Activated CD8-positive, alpha-beta T cell treated with anti-CD3 and anti-CD28 coated beads for 36 hours (primary cell): Measurements from ENCODE around the gene ARFIP1. TPM values are rescaled to one million over a fixed set of nuclear protein-coding genes. Genes with fewer than 3 reads are reported as not detected.

Experiments
- ATAC-seq: fragments of 200-7000 bp; cut with Tn5 transposase; one replicate; pipeline ENCODE4 v1.10.0; 2021; ENCODE audit warnings: mild to moderate bottlenecking, moderate library complexity
- CTCF ChIA-PET: fragments of 350-600 bp; sonication (Branson Sonifier 250); formaldehyde crosslinking; loops from one replicate; lab custom pipeline; 2021; ENCODE audit warnings: antibody characterized with exemption; lab: Charles Lee
- POLR2A ChIA-PET: fragments of 350-600 bp; sonication (Branson Sonifier 250); formaldehyde crosslinking; loops from one replicate; lab custom pipeline; 2021; ENCODE audit warnings: antibody characterized with exemption; lab: Charles Lee
- DNase-seq: peaks from one replicate; pipeline ENCODE4 v3.0.0-alpha.2; 2020
- H3K27ac Mint-ChIP-seq: one replicate; pipeline ENCODE4 v1.8.0; 2021; ENCODE audit warnings: mild to moderate bottlenecking, mixed read lengths
- H3K27me3 Mint-ChIP-seq: one replicate; pipeline ENCODE4 v1.8.0; 2021; ENCODE audit warnings: mixed read lengths
- H3K36me3 Mint-ChIP-seq: one replicate; pipeline ENCODE4 v1.8.0; 2021; ENCODE audit warnings: low read depth, mixed read lengths
- H3K4me1 Mint-ChIP-seq: one replicate; pipeline ENCODE4 v1.8.0; 2021; ENCODE audit warnings: low read depth, mixed read lengths
- H3K4me3 Mint-ChIP-seq: one replicate; pipeline ENCODE4 v1.8.0; 2021; ENCODE audit warnings: mild to moderate bottlenecking, moderate library complexity, mixed read lengths
- H3K9me3 Mint-ChIP-seq: one replicate; pipeline ENCODE4 v1.8.0; 2021; ENCODE audit warnings: mixed read lengths
- CTCF ChIP-seq: fragments of 200-600 bp; IDR thresholded peaks from one replicate; pipeline ENCODE4 v1.8.0; 2022; ENCODE audit warnings: antibody characterized with exemption, mild to moderate bottlenecking
- intact Hi-C: fragments of 100-400 bp; cut with micrococcal nuclease; formaldehyde crosslinking; loops from one replicate; pipeline ENCODE4 v1.10.0; 2022
- total RNA-seq, 2 experiments: library from RNA; stranded (reverse); gene quantifications; one replicate each; pipeline ENCODE4 v1.2.3, GENCODE V29; 2021

ARFIP1 gene
- total RNA-seq, 2 experiments from 2014 or later, result 7.2 to 8.9 TPM

- ChIA-PET POLR2A (no interaction called here), CTCF (no interaction called here)
- intact Hi-C loops, result loop anchor here (10.0 kb wide), 1 partner anchor 338 kb away; no protein-coding TSS in a partner anchor
- H3K4me3 Mint-ChIP-seq, result no peak overlapping the region
- H3K27me3 Mint-ChIP-seq, result peaks cover 8% of the 10 kb centered on the region
- ATAC-seq (no peak), DNase-seq (no peak)
- H3K27ac Mint-ChIP-seq, result no peak overlapping the region
- TF ChIP-seq CTCF, result no peak
- H3K36me3 Mint-ChIP-seq, result no peaks in the 10 kb centered on the region
- H3K4me1 Mint-ChIP-seq, result peaks cover 24% of the 10 kb centered on the region
- no peaks in the 10 kb centered on the region for H3K9me3 Mint-ChIP-seq
Observed at GRCh38 chr4:152776352-152776751, 3.4 kb upstream of the ARFIP1 start.

DNA sequence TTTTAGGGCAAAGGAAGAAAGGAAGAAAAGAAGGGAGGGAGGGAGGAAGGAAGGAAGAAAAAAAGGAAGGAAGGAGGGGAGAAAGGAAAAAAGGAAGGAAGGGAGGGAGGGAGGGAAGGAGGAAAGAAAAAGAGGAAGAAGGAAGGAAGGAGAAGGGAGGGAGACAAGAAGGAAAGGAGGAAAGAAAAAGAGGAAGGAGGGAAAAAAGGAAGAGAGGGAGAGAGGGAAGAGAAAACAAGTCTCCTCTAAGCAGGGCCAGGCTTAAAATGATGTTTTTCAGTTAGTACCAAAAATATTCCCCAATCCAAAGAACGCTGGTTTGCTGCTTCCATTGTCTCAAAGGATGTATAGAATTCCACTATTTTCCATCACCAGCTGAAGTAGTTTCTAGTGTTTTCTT, 2.3 kb upstream of the ARFIP1 start:
- H3K27ac Mint-ChIP-seq, result no peak overlapping the region
- CTCF ChIA-PET, result interaction anchor here (0.9 to 2.7 kb wide), 2 partner anchors 10 to 350 kb away, joined by 3 to 14 read pairs; no protein-coding TSS in a partner anchor
- H3K9me3 Mint-ChIP-seq, result no peaks in the 10 kb centered on the region
- POLR2A ChIA-PET, result no interaction called here
- no peak overlapping the region for H3K4me3 Mint-ChIP-seq
- ATAC-seq (no peak), DNase-seq (no peak)
- intact Hi-C loops, result loop anchor here (10.0 kb wide), 1 partner anchor 337 kb away; no protein-coding TSS in a partner anchor
- peaks cover 30% of the 10 kb centered on the region for H3K4me1 Mint-ChIP-seq
- peaks cover 2% of the 10 kb centered on the region for H3K36me3 Mint-ChIP-seq
- H3K27me3 Mint-ChIP-seq, result peaks cover 8% of the 10 kb centered on the region
- no peak for TF ChIP-seq CTCF

DNA sequence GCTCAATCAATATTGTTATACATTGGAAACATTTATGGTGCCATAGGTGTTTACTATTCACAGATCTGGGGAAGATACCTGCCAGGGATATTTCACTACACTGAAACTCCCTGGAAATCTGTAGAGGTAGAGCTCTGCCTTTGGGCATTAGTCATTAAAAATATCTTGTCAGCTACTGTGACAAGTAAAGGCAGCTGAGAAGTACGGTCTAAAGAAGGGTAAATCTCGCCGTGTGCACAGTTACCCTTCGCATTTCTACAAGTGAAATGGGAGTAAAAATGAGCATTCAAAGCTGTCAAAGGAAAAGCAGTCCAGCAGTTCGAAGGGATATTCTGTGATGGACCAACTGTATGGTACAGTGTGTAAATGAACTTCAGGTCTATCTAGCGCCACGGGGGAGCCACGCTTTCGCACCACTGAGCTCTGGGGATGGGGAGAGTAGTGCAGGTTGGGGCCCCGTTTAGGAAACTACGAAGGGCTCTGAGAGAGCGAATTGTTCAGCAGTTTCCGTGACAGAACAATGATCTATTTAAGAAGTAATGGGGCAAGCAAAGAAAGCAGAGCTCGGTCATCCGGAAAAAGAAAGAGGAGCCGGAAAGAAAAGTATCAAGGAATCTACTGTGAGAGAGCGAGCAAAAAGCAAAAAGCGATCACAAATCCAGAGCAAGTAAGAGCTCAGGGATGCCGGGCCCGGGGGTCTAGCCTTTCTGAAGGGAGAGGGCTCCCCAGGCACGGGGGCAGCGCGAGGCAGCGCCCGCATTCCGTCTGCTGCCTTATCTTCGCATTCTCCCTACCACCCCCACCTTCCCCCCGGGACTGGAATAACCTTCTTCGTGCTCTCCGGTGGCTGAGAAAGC, 870 bp upstream of the ARFIP1 start:
- Mint-ChIP-seq H3K4me3 (peak overlapping the region; percentile 97), H3K27ac (peak overlapping the region; percentile 92), H3K4me1 (peaks cover 38% of the 10 kb centered on the region), H3K27me3 (peaks cover 8% of the 10 kb centered on the region), H3K36me3 (peaks cover 2% of the 10 kb centered on the region), H3K9me3 (no peaks in the 10 kb centered on the region)
- ChIA-PET POLR2A (interaction anchor here (0.7 to 1.5 kb wide), 9 partner anchors 11 to 295 kb away, joined by 3 to 5 read pairs (median 3); partner anchors contain the start of gene TMEM154), CTCF (interaction anchor here (0.7 to 3.2 kb wide), 16 partner anchors 11 to 370 kb away, joined by 3 to 17 read pairs (median 3); no protein-coding TSS in a partner anchor)
- DNase-seq (peak; percentile 60), ATAC-seq (peak; percentile 25)
- no peak for TF ChIP-seq CTCF
- intact Hi-C loops, result loop anchor here (10.0 kb wide), 1 partner anchor 336 kb away; no protein-coding TSS in a partner anchor

DNA sequence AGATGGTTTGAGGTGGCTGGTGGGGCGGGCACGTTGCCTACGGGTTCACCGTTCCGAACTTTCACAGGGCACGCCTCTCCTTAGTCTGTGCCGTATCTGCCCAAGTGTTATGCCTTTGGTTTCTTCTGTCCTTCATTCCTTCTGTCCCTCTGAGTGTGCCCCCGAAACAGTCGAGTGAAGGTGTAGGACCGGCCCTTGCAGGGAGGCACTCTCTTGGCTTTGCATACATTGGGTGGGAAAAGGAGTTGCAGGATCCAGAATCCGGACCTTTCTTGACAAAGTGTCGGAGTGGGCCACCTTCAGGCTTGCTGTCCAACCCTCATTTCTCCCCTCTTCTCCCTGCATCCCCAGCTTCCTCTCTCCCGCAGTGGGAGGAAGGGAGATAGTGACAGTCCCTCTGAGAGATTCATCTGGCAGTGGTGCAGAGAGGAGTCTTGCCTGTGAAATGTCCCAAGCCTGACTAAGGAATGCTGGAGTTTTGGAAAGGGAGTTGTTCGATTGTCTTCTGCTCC, 569 bp downstream of the ARFIP1 start:
- H3K9me3 Mint-ChIP-seq, result no peaks in the 10 kb centered on the region
- H3K27me3 Mint-ChIP-seq, result peaks cover 8% of the 10 kb centered on the region
- CTCF ChIA-PET, result interaction anchor here (0.9 to 3.2 kb wide), 8 partner anchors 10 to 376 kb away, joined by 3 to 17 read pairs (median 3); no protein-coding TSS in a partner anchor

More for the DNA sequence above, 569 bp downstream of the ARFIP1 start:
- POLR2A ChIA-PET, result no interaction called here
- intact Hi-C loops, result no loop called here
- DNase-seq, result no peak
- Mint-ChIP-seq H3K27ac (peak overlapping the region; percentile 92), H3K4me1 (peaks cover 42% of the 10 kb centered on the region), H3K36me3 (peaks cover 2% of the 10 kb centered on the region), H3K4me3 (peak overlapping the region; percentile 97)
- no peak for TF ChIP-seq CTCF
- ATAC-seq, result peak; percentile 53
